Neural cell (in vitro differentiated cells): ENCODE results near the gene TCP11L1. TPM values are rescaled to one million over a fixed set of nuclear protein-coding genes. Genes with fewer than 3 reads are reported as not detected.

ENCODE experiments used
- H2AFZ ChIP-seq: fragments of 200-600, 300-800 bp; sonication (generic), shearing (Covaris generic); 2 replicates; pipeline ENCODE4 v1.6.0; 2014; ENCODE audit warnings: low read depth, mild to moderate bottlenecking, antibody characterized with exemption, low read length, moderate library complexity
- H3F3A ChIP-seq: fragments of 200-600 bp; shearing (Covaris generic); 2 replicates; pipeline ENCODE4 v1.6.1; 2016; ENCODE audit warnings: mild to moderate bottlenecking, moderate library complexity, mixed read lengths, antibody characterized with exemption, low read length; ENCODE audit not compliant: insufficient read depth, poor library complexity, severe bottlenecking
- H3K27ac ChIP-seq: fragments of 200-600, 300-800 bp; sonication (generic), shearing (Covaris generic); 2 replicates; pipeline ENCODE4 v1.5.1; 2014; ENCODE audit warnings: mild to moderate bottlenecking, low read length, moderate library complexity
- H3K27me3 ChIP-seq: fragments of 300-800, 200-600 bp; sonication (generic), shearing (Covaris generic); 2 replicates; pipeline ENCODE4 v1.6.0; 2014; ENCODE audit warnings: mild to moderate bottlenecking, low read depth, low read length, moderate library complexity; ENCODE audit not compliant: insufficient read depth
- H3K36me3 ChIP-seq: fragments of 300-800, 200-600 bp; sonication (generic), shearing (Covaris generic); 2 replicates; pipeline ENCODE4 v1.5.1; 2014; ENCODE audit warnings: mild to moderate bottlenecking, antibody characterized with exemption, low read length, moderate library complexity; ENCODE audit not compliant: insufficient read depth
- H3K4me2 ChIP-seq: fragments of 300-800, 200-600 bp; sonication (generic), shearing (Covaris generic); 2 replicates; pipeline ENCODE4 v1.6.0; 2014; ENCODE audit warnings: mild to moderate bottlenecking, low read length
- H3K4me3 ChIP-seq: fragments of 300-800, 200-600 bp; sonication (generic), shearing (Covaris generic); 2 replicates; pipeline ENCODE4 v1.5.1; 2014; ENCODE audit warnings: mild to moderate bottlenecking, low read length, moderate library complexity
- H3K79me2 ChIP-seq: fragments of 200-600 bp; shearing (Covaris generic); replicated peaks from 2 replicates; pipeline ENCODE4 v1.6.0; 2014; ENCODE audit warnings: mild to moderate bottlenecking, low read length, moderate library complexity; ENCODE audit not compliant: insufficient read depth
- H3K9ac ChIP-seq: fragments of 300-800, 200-600 bp; sonication (generic), shearing (Covaris generic); 2 replicates; pipeline ENCODE4 v1.6.1; 2016; ENCODE audit warnings: mild to moderate bottlenecking, low read length, mixed read lengths
- H3K9me2 ChIP-seq: fragments of 200-600 bp; shearing (Covaris generic); 2 replicates; pipeline ENCODE4 v1.6.1; 2016; ENCODE audit warnings: mild to moderate bottlenecking, low read length, mixed read lengths; ENCODE audit not compliant: insufficient read depth
- H3K9me3 ChIP-seq: fragments of 200-600, 300-800 bp; sonication (generic), shearing (Covaris generic); 2 replicates; pipeline ENCODE4 v1.6.1; 2016; ENCODE audit warnings: mild to moderate bottlenecking, mixed run types, low read length, moderate library complexity, mixed read lengths
- H4K20me1 ChIP-seq: fragments of 200-600 bp; shearing (Covaris generic); 2 replicates; pipeline ENCODE4 v1.6.1; 2016; ENCODE audit warnings: mild to moderate bottlenecking, mixed run types; ENCODE audit not compliant: insufficient read depth
- EP300 ChIP-seq: fragments of 450-650 bp; conservative IDR thresholded peaks from 2 replicates; pipeline ENCODE4 v1.6.1; 2014; ENCODE audit warnings: antibody characterized with exemption, mild to moderate bottlenecking, moderate library complexity; ENCODE audit not compliant: poor library complexity, severe bottlenecking
- EZH2 ChIP-seq: fragments of 200-600, 300-800 bp; shearing (Covaris generic), sonication (generic); IDR thresholded peaks from 2 replicates; pipeline ENCODE4 v1.6.1; 2014; ENCODE audit warnings: antibody characterized with exemption, low read length, borderline replicate concordance, mild to moderate bottlenecking; ENCODE audit not compliant: insufficient read depth, poor library complexity, severe bottlenecking
- MXI1 ChIP-seq: fragments of 450-650 bp; conservative IDR thresholded peaks from 2 replicates; pipeline ENCODE4 v1.6.1; 2014; ENCODE audit warnings: antibody characterized with exemption, mild to moderate bottlenecking; ENCODE audit not compliant: poor library complexity, severe bottlenecking
- POLR2AphosphoS5 ChIP-seq: IDR thresholded peaks from 2 replicates; pipeline ENCODE4 v1.6.1; 2012
- RAD21 ChIP-seq: fragments of 450-650 bp; conservative IDR thresholded peaks from 2 replicates; pipeline ENCODE4 v1.6.1; 2014; ENCODE audit warnings: antibody characterized with exemption, mild to moderate bottlenecking, moderate library complexity
- SMC3 ChIP-seq: fragments of 450-650 bp; conservative IDR thresholded peaks from 2 replicates; pipeline ENCODE4 v1.6.1; 2014; ENCODE audit warnings: antibody characterized with exemption, mild to moderate bottlenecking, moderate library complexity; ENCODE audit not compliant: poor library complexity
- TAF1 ChIP-seq: IDR thresholded peaks from 2 replicates; pipeline ENCODE4 v1.6.1; 2012; ENCODE audit warnings: low read depth
- polyA plus RNA-seq: library from polyadenylated mRNA; depleted of rRNA; stranded (reverse); fragments of >200 nt; gene quantifications from 2 replicates; pipeline ENCODE4 v1.2.3, GENCODE V29; 2014
- TF ChIP-seq, protein P1 (sequence below): IDR thresholded peaks from 2 replicates; pipeline ENCODE4 v1.6.1; 2012; ENCODE audit warnings: borderline replicate concordance
- TF ChIP-seq, protein P2 (sequence below): fragments of 450-650 bp; IDR thresholded peaks from 2 replicates; pipeline ENCODE4 v1.5.1; 2014; ENCODE audit warnings: antibody characterized with exemption, mild to moderate bottlenecking, moderate library complexity; ENCODE audit not compliant: poor library complexity, severe bottlenecking

Gene TCP11L1
- polyA plus RNA-seq, 1 donor from 2014 or later: 12.5 TPM

DNA sequence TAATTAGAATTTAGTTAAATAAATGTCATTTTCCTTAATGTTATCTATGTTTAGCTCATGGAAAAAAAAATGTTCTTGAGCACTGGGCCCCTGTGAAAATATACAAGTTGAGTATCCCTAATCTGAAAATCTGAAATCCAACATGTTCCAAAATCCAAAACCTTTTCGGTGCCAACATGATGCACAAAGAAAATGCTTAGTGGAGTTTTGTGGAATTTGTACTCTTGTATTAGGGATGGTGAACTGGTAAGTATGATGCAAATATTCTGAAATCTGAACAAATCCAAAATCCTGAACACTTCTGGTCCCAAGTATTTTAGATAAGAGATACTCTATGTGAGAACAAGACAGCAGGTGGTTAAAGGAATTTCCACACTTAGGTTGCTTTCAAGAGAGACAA, 44.5 kb downstream of the TCP11L1 start:
- Histone ChIP-seq H2AFZ (no peak overlapping the region), H3K9me2 (no peaks in the 10 kb centered on the region), H3F3A (no peaks in the 10 kb centered on the region), H3K27me3 (no peaks in the 10 kb centered on the region), H3K79me2 (no peaks in the 10 kb centered on the region), H3K9me3 (no peaks in the 10 kb centered on the region), H3K36me3 (no peaks in the 10 kb centered on the region), H3K4me2 (no peak overlapping the region), H3K4me3 (no peak overlapping the region), H4K20me1 (no peaks in the 10 kb centered on the region), H3K27ac (no peak overlapping the region), H3K9ac (no peak overlapping the region)
- TF ChIP-seq TAF1 (no peak), EP300 (no peak), SMC3 (no peak), RAD21 (no peak), POLR2AphosphoS5 (no peak), EZH2 (no peak), MXI1 (no peak)
- TF ChIP-seq, protein P1, sequence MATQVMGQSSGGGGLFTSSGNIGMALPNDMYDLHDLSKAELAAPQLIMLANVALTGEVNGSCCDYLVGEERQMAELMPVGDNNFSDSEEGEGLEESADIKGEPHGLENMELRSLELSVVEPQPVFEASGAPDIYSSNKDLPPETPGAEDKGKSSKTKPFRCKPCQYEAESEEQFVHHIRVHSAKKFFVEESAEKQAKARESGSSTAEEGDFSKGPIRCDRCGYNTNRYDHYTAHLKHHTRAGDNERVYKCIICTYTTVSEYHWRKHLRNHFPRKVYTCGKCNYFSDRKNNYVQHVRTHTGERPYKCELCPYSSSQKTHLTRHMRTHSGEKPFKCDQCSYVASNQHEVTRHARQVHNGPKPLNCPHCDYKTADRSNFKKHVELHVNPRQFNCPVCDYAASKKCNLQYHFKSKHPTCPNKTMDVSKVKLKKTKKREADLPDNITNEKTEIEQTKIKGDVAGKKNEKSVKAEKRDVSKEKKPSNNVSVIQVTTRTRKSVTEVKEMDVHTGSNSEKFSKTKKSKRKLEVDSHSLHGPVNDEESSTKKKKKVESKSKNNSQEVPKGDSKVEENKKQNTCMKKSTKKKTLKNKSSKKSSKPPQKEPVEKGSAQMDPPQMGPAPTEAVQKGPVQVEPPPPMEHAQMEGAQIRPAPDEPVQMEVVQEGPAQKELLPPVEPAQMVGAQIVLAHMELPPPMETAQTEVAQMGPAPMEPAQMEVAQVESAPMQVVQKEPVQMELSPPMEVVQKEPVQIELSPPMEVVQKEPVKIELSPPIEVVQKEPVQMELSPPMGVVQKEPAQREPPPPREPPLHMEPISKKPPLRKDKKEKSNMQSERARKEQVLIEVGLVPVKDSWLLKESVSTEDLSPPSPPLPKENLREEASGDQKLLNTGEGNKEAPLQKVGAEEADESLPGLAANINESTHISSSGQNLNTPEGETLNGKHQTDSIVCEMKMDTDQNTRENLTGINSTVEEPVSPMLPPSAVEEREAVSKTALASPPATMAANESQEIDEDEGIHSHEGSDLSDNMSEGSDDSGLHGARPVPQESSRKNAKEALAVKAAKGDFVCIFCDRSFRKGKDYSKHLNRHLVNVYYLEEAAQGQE: no peak
- TF ChIP-seq, protein P2, sequence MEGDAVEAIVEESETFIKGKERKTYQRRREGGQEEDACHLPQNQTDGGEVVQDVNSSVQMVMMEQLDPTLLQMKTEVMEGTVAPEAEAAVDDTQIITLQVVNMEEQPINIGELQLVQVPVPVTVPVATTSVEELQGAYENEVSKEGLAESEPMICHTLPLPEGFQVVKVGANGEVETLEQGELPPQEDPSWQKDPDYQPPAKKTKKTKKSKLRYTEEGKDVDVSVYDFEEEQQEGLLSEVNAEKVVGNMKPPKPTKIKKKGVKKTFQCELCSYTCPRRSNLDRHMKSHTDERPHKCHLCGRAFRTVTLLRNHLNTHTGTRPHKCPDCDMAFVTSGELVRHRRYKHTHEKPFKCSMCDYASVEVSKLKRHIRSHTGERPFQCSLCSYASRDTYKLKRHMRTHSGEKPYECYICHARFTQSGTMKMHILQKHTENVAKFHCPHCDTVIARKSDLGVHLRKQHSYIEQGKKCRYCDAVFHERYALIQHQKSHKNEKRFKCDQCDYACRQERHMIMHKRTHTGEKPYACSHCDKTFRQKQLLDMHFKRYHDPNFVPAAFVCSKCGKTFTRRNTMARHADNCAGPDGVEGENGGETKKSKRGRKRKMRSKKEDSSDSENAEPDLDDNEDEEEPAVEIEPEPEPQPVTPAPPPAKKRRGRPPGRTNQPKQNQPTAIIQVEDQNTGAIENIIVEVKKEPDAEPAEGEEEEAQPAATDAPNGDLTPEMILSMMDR: no peak

DNA sequence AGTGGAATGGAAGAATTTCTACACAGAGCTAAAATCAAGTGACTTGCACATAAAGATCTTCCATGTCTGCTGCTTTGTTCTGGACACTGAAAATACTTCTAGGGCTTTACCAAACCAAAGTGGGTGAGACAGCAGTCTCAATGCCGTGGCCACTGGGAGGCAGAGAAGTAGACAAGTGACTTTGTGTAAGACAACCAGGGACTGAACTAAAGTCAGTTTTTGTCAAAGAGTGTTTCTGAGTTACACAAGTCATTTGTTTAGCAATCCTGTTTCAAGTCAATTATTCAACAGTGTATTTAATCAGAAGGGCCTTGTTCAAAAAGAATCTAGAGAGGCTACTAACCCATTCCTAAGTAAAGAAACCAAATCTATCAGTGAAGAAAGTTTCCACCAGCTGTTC, 46.6 kb downstream of the TCP11L1 start:
- Histone ChIP-seq H2AFZ (no peak overlapping the region), H3K79me2 (no peaks in the 10 kb centered on the region), H3K27me3 (no peaks in the 10 kb centered on the region), H4K20me1 (no peaks in the 10 kb centered on the region), H3K4me2 (no peak overlapping the region), H3K27ac (no peak overlapping the region), H3K36me3 (peaks cover 3% of the 10 kb centered on the region), H3K9me2 (no peaks in the 10 kb centered on the region), H3K9ac (no peak overlapping the region), H3K9me3 (no peaks in the 10 kb centered on the region), H3F3A (no peaks in the 10 kb centered on the region), H3K4me3 (no peak overlapping the region)
- TF ChIP-seq, protein P2: no peak
- TF ChIP-seq EP300 (no peak), RAD21 (no peak), POLR2AphosphoS5 (no peak), MXI1 (no peak), SMC3 (no peak)
- TF ChIP-seq, protein P1: no peak
